DND-41 (cell line): ENCODE data around the gene SLC22A9.

Source experiments
- ATAC-seq: fragments of 200-7000 bp; cut with Tn5 transposase; 3 replicates; pipeline ENCODE4 v1.9.1; 2021; ENCODE audit warnings: low read depth; ENCODE audit not compliant: insufficient read depth
- DNase-seq: peaks from one replicate; pipeline ENCODE4 v3.0.0-alpha.2; 2020
- H2AFZ ChIP-seq: 2 replicates; pipeline ENCODE4 v1.6.0; 2012; ENCODE audit warnings: low read depth, low read length
- H3K27ac ChIP-seq: 2 replicates; pipeline ENCODE4 v1.5.1; 2012; ENCODE audit warnings: low read length, inconsistent platforms
- H3K27me3 ChIP-seq: fragments of 200-600 bp; sonication (generic); 2 replicates; pipeline ENCODE4 v1.6.0; 2012; ENCODE audit warnings: low read length, mild to moderate bottlenecking, inconsistent platforms; ENCODE audit not compliant: insufficient read depth, poor library complexity
- H3K36me3 ChIP-seq: 2 replicates; pipeline ENCODE4 v1.5.1; 2012; ENCODE audit warnings: low read length, inconsistent platforms; ENCODE audit not compliant: insufficient read depth
- H3K4me1 ChIP-seq: 2 replicates; pipeline ENCODE4 v1.5.1; 2012; ENCODE audit warnings: mild to moderate bottlenecking, low read length; ENCODE audit not compliant: insufficient read depth
- H3K4me2 ChIP-seq: 2 replicates; pipeline ENCODE4 v1.6.0; 2012; ENCODE audit warnings: mild to moderate bottlenecking, moderate library complexity, low read length, inconsistent platforms; ENCODE audit not compliant: insufficient read depth
- H3K4me3 ChIP-seq, 2 experiments: fragments of 200-600 bp in 1 of 2; shearing (Covaris generic) in 1 of 2; 2 replicates each; pipeline ENCODE4 v1.5.1; 2012 to 2016; ENCODE audit warnings: inconsistent platforms in 2 of 2, low read length in 2 of 2, mild to moderate bottlenecking in 2 of 2, low read depth in 1 of 2, moderate library complexity in 1 of 2
- H3K79me2 ChIP-seq: 2 replicates; pipeline ENCODE4 v1.6.0; 2012; ENCODE audit warnings: low read length, inconsistent platforms; ENCODE audit not compliant: insufficient read depth
- H3K9ac ChIP-seq: 2 replicates; pipeline ENCODE4 v1.6.0; 2012; ENCODE audit warnings: low read depth, mild to moderate bottlenecking, inconsistent platforms, low read length, moderate library complexity
- H3K9me3 ChIP-seq: 2 replicates; pipeline ENCODE4 v1.5.1; 2012; ENCODE audit warnings: low read length, moderate library complexity, mild to moderate bottlenecking, inconsistent platforms; ENCODE audit not compliant: insufficient read depth, severe bottlenecking
- H4K20me1 ChIP-seq: 2 replicates; pipeline ENCODE4 v1.6.0; 2012; ENCODE audit warnings: low read length; ENCODE audit not compliant: insufficient read depth
- CTCF ChIP-seq: IDR thresholded peaks from 2 replicates; pipeline ENCODE4 v1.5.1; 2012; ENCODE audit warnings: borderline replicate concordance, low read length, moderate library complexity, mild to moderate bottlenecking; ENCODE audit not compliant: poor library complexity, severe bottlenecking; ENCODE audit errors: extremely low read depth
- EZH2 ChIP-seq: IDR thresholded peaks from 3 replicates; pipeline ENCODE4 v1.6.1; 2012; ENCODE audit warnings: borderline replicate concordance, low read depth, mild to moderate bottlenecking, moderate library complexity, low read length, inconsistent platforms; ENCODE audit not compliant: severe bottlenecking

SLC22A9 gene

GRCh38 chr11:63343130-63343529 lies 26.5 kb upstream of the SLC22A9 start:
- H3K79me2 ChIP-seq, result no peaks in the 10 kb centered on the region
- H2AFZ ChIP-seq, result no peak overlapping the region
- no peak overlapping the region for H3K4me2 ChIP-seq
- H3K27me3 ChIP-seq, result no peaks in the 10 kb centered on the region
- H3K4me3 ChIP-seq, result no peak overlapping the region
- H3K9me3 ChIP-seq, result no peaks in the 10 kb centered on the region
- H3K4me1 ChIP-seq, result no peaks in the 10 kb centered on the region
- H3K9ac ChIP-seq, result no peak overlapping the region
- H3K27ac ChIP-seq, result no peak overlapping the region
- DNase-seq (no peak), ATAC-seq (no peak)
- TF ChIP-seq CTCF, result no peak
- no peak for TF ChIP-seq EZH2
- H4K20me1 ChIP-seq, result no peaks in the 10 kb centered on the region
- H3K36me3 ChIP-seq, result no peaks in the 10 kb centered on the region

GRCh38 chr11:63352144-63352543 lies 17.4 kb upstream of the SLC22A9 start:
- DNase-seq (no peak), ATAC-seq (no peak)
- Histone ChIP-seq H2AFZ (no peak overlapping the region), H4K20me1 (no peaks in the 10 kb centered on the region), H3K4me2 (no peak overlapping the region), H3K9me3 (no peaks in the 10 kb centered on the region), H3K4me3 (no peak overlapping the region), H3K9ac (no peak overlapping the region), H3K79me2 (no peaks in the 10 kb centered on the region), H3K4me1 (no peaks in the 10 kb centered on the region), H3K27me3 (no peaks in the 10 kb centered on the region), H3K36me3 (no peaks in the 10 kb centered on the region), H3K27ac (no peak overlapping the region)
- TF ChIP-seq EZH2 (no peak), CTCF (no peak)

GRCh38 chr11:63362196-63362793 lies 7.3 kb upstream of the SLC22A9 start:
- no peak for ATAC-seq
- Histone ChIP-seq H3K36me3 (no peaks in the 10 kb centered on the region), H4K20me1 (no peaks in the 10 kb centered on the region), H2AFZ (no peak overlapping the region), H3K27ac (no peak overlapping the region), H3K4me3 (no peak overlapping the region), H3K27me3 (no peaks in the 10 kb centered on the region), H3K79me2 (no peaks in the 10 kb centered on the region), H3K9me3 (no peaks in the 10 kb centered on the region), H3K9ac (no peak overlapping the region), H3K4me2 (no peak overlapping the region), H3K4me1 (no peaks in the 10 kb centered on the region)
- DNase-seq, result no peak
- TF ChIP-seq CTCF (no peak), EZH2 (no peak)
